Measurements from ENCODE around the gene WDR73.

GRCh38 chr15:84595660-84596059 is 58.4 kb downstream of the WDR73 start:
- TF ChIP-seq CTCF (IDR thresholded peaks at IDR 0.05) (no peak), POLR2A (IDR thresholded peaks at IDR 0.05) (no peak)

Measured in Peyer's patch (tissue), 4 donors.